SHP77 (cell line): ENCODE results near the gene ENTREP1.
"Not testable (repeated sequence)": the region's sequence is repeated elsewhere in the genome, so short reads cannot be mapped to it uniquely, and the experiment has no call there.

Source experiments
- DNase-seq, 2 experiments: peaks; one replicate each; lab custom pipeline; 2025; lab: John Stamatoyannopoulos, UW

The ENTREP1 gene

GRCh38 chr9:69324549-69325401 is at the start of gene ENTREP1:
ENTREP1 (plus strand) TSS chr9:69325215; CDS start chr9:69325310, 95 bp downstream.
- DNase-seq, result no peak

- DNase-seq, result no peak
Measured at GRCh38 chr9:69276775-69277174, 48.2 kb upstream of the ENTREP1 start.

GRCh38 chr9:69279084-69279731 is 45.8 kb upstream of the ENTREP1 start:
- no peak for DNase-seq

GRCh38 chr9:69279733-69280132 is 45.3 kb upstream of the ENTREP1 start:
- no peak for DNase-seq

GRCh38 chr9:69283003-69283402 is 42.0 kb upstream of the ENTREP1 start:
- no peak for DNase-seq

- DNase-seq, result no peak
Measured at GRCh38 chr9:69292078-69292477, 32.9 kb upstream of the ENTREP1 start.

- DNase-seq, result no peak
Measured at GRCh38 chr9:69293156-69293555, 31.9 kb upstream of the ENTREP1 start.

- no peak for DNase-seq
Measured at GRCh38 chr9:69295872-69296552, 29.0 kb upstream of the ENTREP1 start.

- no peak for DNase-seq
Measured at GRCh38 chr9:69297300-69297980, 27.6 kb upstream of the ENTREP1 start.

GRCh38 chr9:69299315-69299714 is 25.7 kb upstream of the ENTREP1 start:
- DNase-seq, result no peak

- DNase-seq, result no peak
Measured at GRCh38 chr9:69299826-69300225, 25.2 kb upstream of the ENTREP1 start.

- DNase-seq, result no peak
Measured at GRCh38 chr9:69303331-69303730, 21.7 kb upstream of the ENTREP1 start.

GRCh38 chr9:69306895-69307445 is 18.0 kb upstream of the ENTREP1 start:
- DNase-seq, result not testable (repeated sequence)

GRCh38 chr9:69307446-69308205 is 17.4 kb upstream of the ENTREP1 start:
- DNase-seq, result no peak

- DNase-seq, result no peak
Measured at GRCh38 chr9:69308206-69308931, 16.6 kb upstream of the ENTREP1 start.

GRCh38 chr9:69313175-69313574 is 11.8 kb upstream of the ENTREP1 start:
- DNase-seq, result no peak

- DNase-seq, result no peak
Measured at GRCh38 chr9:69314547-69314946, 10.5 kb upstream of the ENTREP1 start.

- DNase-seq, result peak in 1 of 2 experiments; percentile 28
Measured at GRCh38 chr9:69317081-69317480, 7.9 kb upstream of the ENTREP1 start.

- DNase-seq, result no peak
Measured at GRCh38 chr9:69317894-69318293, 7.1 kb upstream of the ENTREP1 start.

GRCh38 chr9:69319324-69320025 is 5.5 kb upstream of the ENTREP1 start:
- DNase-seq, result no peak
